PFSK-1 (cell line): ENCODE data around the gene GFRAL.

ENCODE experiments used
- POLR2AphosphoS5 ChIP-seq: IDR thresholded peaks from 2 replicates; pipeline ENCODE4 v1.6.1; 2012; ENCODE audit warnings: low read depth, mild to moderate bottlenecking, control low read depth, low read length, moderate library complexity
- SIN3A ChIP-seq: IDR thresholded peaks from 2 replicates; pipeline ENCODE4 v1.6.1; 2012; ENCODE audit warnings: mild to moderate bottlenecking, low read length, moderate library complexity, borderline replicate concordance; ENCODE audit not compliant: insufficient read depth
- TAF1 ChIP-seq: IDR thresholded peaks from 2 replicates; pipeline ENCODE4 v1.6.1; 2012; ENCODE audit warnings: low read length, control low read depth, borderline replicate concordance; ENCODE audit not compliant: insufficient read depth

DNA sequence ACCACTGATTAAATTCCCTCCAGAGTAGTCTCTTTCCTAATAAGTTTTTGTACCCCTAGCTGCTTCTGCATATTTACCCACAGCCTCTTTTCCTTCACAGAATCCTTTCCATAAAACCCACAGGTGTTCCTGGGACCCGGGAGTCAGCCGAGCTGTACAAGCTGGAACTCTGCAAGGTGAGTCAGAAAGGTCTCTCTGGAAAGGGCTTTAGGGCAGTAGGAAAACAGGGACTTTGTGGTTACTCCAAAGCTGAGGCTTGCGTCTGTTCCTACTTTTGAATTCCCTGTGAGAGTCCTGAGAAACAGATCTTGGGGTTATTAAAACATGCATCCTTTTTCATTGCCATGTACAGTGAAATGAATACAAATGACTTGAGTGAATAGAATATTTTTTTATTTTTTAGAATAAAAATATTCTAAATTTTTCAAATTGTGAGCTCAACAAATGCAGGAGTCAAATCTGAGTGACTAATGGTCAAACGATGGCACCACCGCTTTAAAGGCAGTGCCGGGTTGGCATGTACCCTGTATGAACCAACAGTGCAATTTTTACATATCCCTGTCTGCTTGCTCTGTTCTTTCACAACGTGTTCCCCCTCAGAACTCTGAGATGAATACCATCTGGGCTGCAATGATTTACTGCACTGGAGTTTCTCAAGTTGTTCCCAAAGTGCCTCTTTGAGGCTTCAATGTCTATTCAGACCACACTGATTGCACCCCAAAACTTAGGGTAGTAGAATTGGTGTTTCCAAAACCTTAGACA, 78.4 kb downstream of the GFRAL start:
- TF ChIP-seq POLR2AphosphoS5 (no peak), SIN3A (no peak), TAF1 (no peak)
